ENCODE data around the gene SLFNL1. TPM values are rescaled to one million over a fixed set of nuclear protein-coding genes. Genes with fewer than 3 reads are reported as not detected.

Gene SLFNL1
- total RNA-seq, 1 experiment from 2014 or later, result 0.11 TPM

GRCh38 chr1:41015897-41016470 is 5.5 kb downstream of the SLFNL1 start:
- peaks cover 2 to 4% of the 10 kb centered on the region in 2 experiments; a peak in 2 of 4 replicates for H3K4me1 Mint-ChIP-seq

More at GRCh38 chr1:41015897-41016470, 5.5 kb downstream of the SLFNL1 start:
- H3K27me3 Mint-ChIP-seq (ENCODE audit: low read depth), result no peaks in the 10 kb centered on the region
- no peak overlapping the region for H2BK20ac ChIP-seq (ENCODE audit: low read depth, low read length, poor library complexity, severe bottlenecking)
- no peaks in the 10 kb centered on the region for H3K9me3 Mint-ChIP-seq
- H3K4me1 ChIP-seq (ENCODE audit: insufficient read depth, low read length), result no peaks in the 10 kb centered on the region
- no peak overlapping the region for H4K91ac ChIP-seq (ENCODE audit: insufficient read length, low read depth, low read length)
- no peak overlapping the region for H3K27ac ChIP-seq (ENCODE audit: insufficient read length, low read depth, low read length)
- H3K4me2 ChIP-seq (ENCODE audit: insufficient read depth, insufficient read length, low read length), result no peak overlapping the region
- no peak overlapping the region for H2BK12ac ChIP-seq (ENCODE audit: insufficient read length, low read depth, low read length)
- H3K18ac ChIP-seq (ENCODE audit: insufficient read length, low read depth, low read length), result no peak overlapping the region
- H3K14ac ChIP-seq (ENCODE audit: insufficient read depth, low read length), result no peak overlapping the region
- peaks cover 29 to 73% (median 67%) of the 10 kb centered on the region in 3 experiments; a peak in 6 of 7 replicates for H3K36me3 Mint-ChIP-seq (ENCODE audit: insufficient read depth in 1 of 3, low read depth in 3 of 3)
- H3K4me3 Mint-ChIP-seq, result no peak overlapping the region
- no peaks in the 10 kb centered on the region for H3K79me2 ChIP-seq (ENCODE audit: insufficient read depth, low read length)
- H3K9me3 ChIP-seq (ENCODE audit: control insufficient read depth, low read depth, low read length), result no peaks in the 10 kb centered on the region
- H3T11ph ChIP-seq (ENCODE audit: low read length), result no peak overlapping the region
- no peak overlapping the region for H3K23ac ChIP-seq (ENCODE audit: insufficient read length, low read depth, low read length)
- H2AK5ac ChIP-seq (ENCODE audit: insufficient read length, low read length), result no peak overlapping the region
- no peak overlapping the region for H2BK120ac ChIP-seq (ENCODE audit: low read depth, low read length, poor library complexity, severe bottlenecking)
- no peak overlapping the region for H2BK5ac ChIP-seq (ENCODE audit: insufficient read length, low read length)
- no peak overlapping the region for H4K5ac ChIP-seq (ENCODE audit: insufficient read length, low read depth, low read length)
- TF ChIP-seq CTCF (conservative IDR thresholded peaks at IDR 0.05), result no peak
- no peaks in the 10 kb centered on the region for H3K27me3 ChIP-seq (ENCODE audit: insufficient read depth, low read length)
- H3K9ac ChIP-seq (ENCODE audit: extremely low read depth, insufficient read length, low read length), result no peak overlapping the region
- no peak overlapping the region for H3K4ac ChIP-seq (ENCODE audit: low read depth, low read length)
- H2AFZ ChIP-seq (ENCODE audit: low read length), result no peak overlapping the region
- no peaks in the 10 kb centered on the region for H3K23me2 ChIP-seq (ENCODE audit: insufficient read length, low read depth, low read length, poor library complexity, severe bottlenecking)
- H2BK15ac ChIP-seq (ENCODE audit: low read depth, low read length), result no peak overlapping the region
- WGBS (ENCODE audit: extremely low coverage, insufficient read length, low lambda C conversion rate), result no CpG with 5 or more reads among the region's 13 CpGs
- no peak overlapping the region for H3K56ac ChIP-seq (ENCODE audit: insufficient read length, low read depth, low read length)
- H4K8ac ChIP-seq (replicated peaks; ENCODE audit: insufficient read length, low read depth, low read length), result no peak overlapping the region
- H3K27ac Mint-ChIP-seq, result no peak overlapping the region; a peak in 1 of 7 replicates
- H3K79me1 ChIP-seq (ENCODE audit: insufficient read depth, low read depth, low read length, poor library complexity, severe bottlenecking), result no peaks in the 10 kb centered on the region
- H4K20me1 ChIP-seq (ENCODE audit: control insufficient read depth, insufficient read depth, insufficient read length), result no peaks in the 10 kb centered on the region
- DNase-seq, result no peak

Data from H9 (cell line).